GM18508 (cell line): ENCODE measurements around the gene TLX2.
"Not testable (repeated sequence)": the region's sequence is repeated elsewhere in the genome, so short reads cannot be mapped to it uniquely, and the experiment has no call there.

ENCODE experiments used
- ATAC-seq: cut with Tn5 transposase; IDR thresholded peaks from one replicate; pipeline ENCODE4 v1.9.1; 2021; ENCODE audit warnings: moderate number of reproducible peaks; ENCODE audit not compliant: insufficient read depth, unreplicated experiment

Gene TLX2

GRCh38 chr2:74514368-74515270, at the start of gene TLX2:
TSS of gene TLX2 (plus strand) at chr2:74514450. CDS start at chr2:74514807, 357 bp downstream.
- ATAC-seq = no peak

GRCh38 chr2:74470742-74471141, 43.5 kb upstream of the TLX2 start:
- ATAC-seq = not testable (repeated sequence)

- ATAC-seq = no peak
Measured at GRCh38 chr2:74471332-74472065, 42.8 kb upstream of the TLX2 start.

- peak; percentile 58 for ATAC-seq
Measured at GRCh38 chr2:74472086-74472944, 41.9 kb upstream of the TLX2 start, which contains the start of gene MRPL53. TSS of gene MRPL53 (minus strand) at chr2:74472680. CDS start at chr2:74472660, 20 bp downstream.

GRCh38 chr2:74472945-74473258, 41.3 kb upstream of the TLX2 start:
- ATAC-seq = no peak

GRCh38 chr2:74474481-74474880, 39.8 kb upstream of the TLX2 start:
- no peak for ATAC-seq

- no peak for ATAC-seq
Measured at GRCh38 chr2:74474899-74475298, 39.4 kb upstream of the TLX2 start.

GRCh38 chr2:74481431-74481830, 32.8 kb upstream of the TLX2 start:
- ATAC-seq = no peak

- ATAC-seq = peak; percentile 34
Measured at GRCh38 chr2:74481961-74482800, 32.1 kb upstream of the TLX2 start.

- ATAC-seq = peak; percentile 76
Measured at GRCh38 chr2:74482801-74483674, 31.2 kb upstream of the TLX2 start, which contains the start of the genes CCDC142 and TTC31. TSS of gene CCDC142 (minus strand) at chr2:74482998. CDS start at chr2:74482837, 161 bp downstream. TSS of gene TTC31 (plus strand) at chr2:74483081. CDS start at chr2:74483096, 15 bp downstream.

- not testable (repeated sequence) for ATAC-seq
Measured at GRCh38 chr2:74483675-74484164, 30.5 kb upstream of the TLX2 start.

- no peak for ATAC-seq
Measured at GRCh38 chr2:74486141-74486540, 28.1 kb upstream of the TLX2 start.

- no peak for ATAC-seq
Measured at GRCh38 chr2:74488643-74489481, 25.4 kb upstream of the TLX2 start.

GRCh38 chr2:74489906-74490305, 24.3 kb upstream of the TLX2 start:
- no peak for ATAC-seq

GRCh38 chr2:74491648-74492544, 22.4 kb upstream of the TLX2 start:
- no peak for ATAC-seq

- no peak for ATAC-seq
Measured at GRCh38 chr2:74493546-74493945, 20.7 kb upstream of the TLX2 start.
